Skeletal muscle tissue (tissue), 4 donors: ENCODE data around the gene NRXN3. TPM values are rescaled to one million over a fixed set of nuclear protein-coding genes. Genes with fewer than 3 reads are reported as not detected.

Experiments
- H3K27ac ChIP-seq: one replicate; pipeline ENCODE4 v1.7.0; 2013; ENCODE audit warnings: mild to moderate bottlenecking, low read depth, low read length, inconsistent platforms
- H3K27me3 ChIP-seq, 3 donors: one replicate each; pipeline ENCODE4 v1.7.0; 2013; ENCODE audit warnings: low read length in 3 of 3; ENCODE audit not compliant: control insufficient read depth in 3 of 3, insufficient read depth in 3 of 3
- H3K36me3 ChIP-seq, 3 donors: one replicate each; pipeline ENCODE4 v1.7.0; 2013; ENCODE audit warnings: low read length in 3 of 3; ENCODE audit not compliant: control insufficient read depth in 3 of 3, insufficient read depth in 3 of 3
- H3K4me1 ChIP-seq, 3 donors: one replicate each; pipeline ENCODE4 v1.7.0; 2013; ENCODE audit warnings: low read length in 3 of 3, mild to moderate bottlenecking in 3 of 3; ENCODE audit not compliant: control insufficient read depth in 3 of 3, insufficient read depth in 3 of 3
- H3K4me3 ChIP-seq, 3 donors: one replicate each; pipeline ENCODE4 v1.7.0; 2013; ENCODE audit warnings: low read length in 3 of 3
- H3K9ac ChIP-seq, 3 donors: one replicate each; pipeline ENCODE4 v1.7.0; 2013; ENCODE audit warnings: low read length in 3 of 3, mild to moderate bottlenecking in 3 of 3, moderate library complexity in 2 of 3, low read depth in 1 of 3
- H3K9me3 ChIP-seq, 3 donors: one replicate each; pipeline ENCODE4 v1.7.0; 2013; ENCODE audit warnings: low read length in 3 of 3; ENCODE audit not compliant: control insufficient read depth in 3 of 3
- total RNA-seq: library from RNA; depleted of rRNA; stranded (reverse); fragments of >200 nt; gene quantifications from one replicate; pipeline ENCODE4 v1.2.3, GENCODE V29; 2014
- donor health status: Osteomylitis.

The NRXN3 gene
- total RNA-seq, 1 donor from 2014 or later = 0.52 TPM

- Histone ChIP-seq H3K4me1 (no peaks in the 10 kb centered on the region), H3K27ac (no peak overlapping the region), H3K36me3 (no peaks in the 10 kb centered on the region), H3K4me3 (no peak overlapping the region), H3K27me3 (no peaks in the 10 kb centered on the region), H3K9ac (no peak overlapping the region), H3K9me3 (no peaks in the 10 kb centered on the region)
Measured at GRCh38 chr14:79197516-79197915, 1027.3 kb downstream of the NRXN3 start.

GRCh38 chr14:79199217-79199616, 1029.0 kb downstream of the NRXN3 start:
- no peaks in the 10 kb centered on the region for H3K4me1 ChIP-seq
- no peak overlapping the region for H3K27ac ChIP-seq
- no peak overlapping the region for H3K9ac ChIP-seq
- no peaks in the 10 kb centered on the region for H3K27me3 ChIP-seq
- H3K9me3 ChIP-seq = no peaks in the 10 kb centered on the region
- H3K4me3 ChIP-seq = no peak overlapping the region
- no peaks in the 10 kb centered on the region for H3K36me3 ChIP-seq

GRCh38 chr14:79201564-79202207, 1031.5 kb downstream of the NRXN3 start:
- Histone ChIP-seq H3K4me1 (no peaks in the 10 kb centered on the region), H3K27ac (no peak overlapping the region), H3K27me3 (no peaks in the 10 kb centered on the region), H3K9ac (no peak overlapping the region), H3K4me3 (no peak overlapping the region), H3K36me3 (no peaks in the 10 kb centered on the region), H3K9me3 (no peaks in the 10 kb centered on the region)

- Histone ChIP-seq H3K4me3 (no peak overlapping the region), H3K27me3 (no peaks in the 10 kb centered on the region), H3K27ac (no peak overlapping the region), H3K9me3 (no peaks in the 10 kb centered on the region), H3K4me1 (no peaks in the 10 kb centered on the region), H3K36me3 (no peaks in the 10 kb centered on the region), H3K9ac (no peak overlapping the region)
Measured at GRCh38 chr14:79204591-79204990, 1034.4 kb downstream of the NRXN3 start.

- no peaks in the 10 kb centered on the region for H3K27me3 ChIP-seq
- no peak overlapping the region for H3K27ac ChIP-seq
- no peaks in the 10 kb centered on the region for H3K9me3 ChIP-seq
- no peak overlapping the region for H3K9ac ChIP-seq
- H3K4me3 ChIP-seq = no peak overlapping the region
- H3K4me1 ChIP-seq = no peaks in the 10 kb centered on the region
- H3K36me3 ChIP-seq = no peaks in the 10 kb centered on the region
Measured at GRCh38 chr14:79209418-79209817, 1039.2 kb downstream of the NRXN3 start.

- peaks cover 0 to 3% (median 0%) of the 10 kb centered on the region in 3 donors for H3K9me3 ChIP-seq
- H3K27me3 ChIP-seq = peaks cover 0 to 2% (median 0%) of the 10 kb centered on the region in 3 donors
- no peaks in the 10 kb centered on the region for H3K36me3 ChIP-seq
- no peaks in the 10 kb centered on the region for H3K4me1 ChIP-seq
- H3K4me3 ChIP-seq = no peak overlapping the region
- H3K27ac ChIP-seq = no peak overlapping the region
- H3K9ac ChIP-seq = no peak overlapping the region
Measured at GRCh38 chr14:79225815-79226214, 1055.6 kb downstream of the NRXN3 start.

- Histone ChIP-seq H3K27ac (no peak overlapping the region), H3K9me3 (no peaks in the 10 kb centered on the region), H3K27me3 (peaks cover 0 to 2% (median 0%) of the 10 kb centered on the region in 3 donors), H3K4me3 (no peak overlapping the region), H3K9ac (no peak overlapping the region), H3K36me3 (no peaks in the 10 kb centered on the region), H3K4me1 (no peaks in the 10 kb centered on the region)
Measured at GRCh38 chr14:79229383-79229909, 1059.3 kb downstream of the NRXN3 start.

GRCh38 chr14:79242666-79243065, 1072.5 kb downstream of the NRXN3 start:
- Histone ChIP-seq H3K27me3 (no peaks in the 10 kb centered on the region), H3K36me3 (no peaks in the 10 kb centered on the region), H3K9ac (no peak overlapping the region), H3K4me3 (no peak overlapping the region), H3K4me1 (no peaks in the 10 kb centered on the region), H3K9me3 (no peaks in the 10 kb centered on the region), H3K27ac (no peak overlapping the region)

- H3K27me3 ChIP-seq = no peaks in the 10 kb centered on the region
- no peaks in the 10 kb centered on the region for H3K36me3 ChIP-seq
- no peaks in the 10 kb centered on the region for H3K4me1 ChIP-seq
- no peaks in the 10 kb centered on the region for H3K9me3 ChIP-seq
- no peak overlapping the region for H3K4me3 ChIP-seq
- no peak overlapping the region for H3K9ac ChIP-seq
- H3K27ac ChIP-seq = no peak overlapping the region
Measured at GRCh38 chr14:79246173-79246572, 1076.0 kb downstream of the NRXN3 start.

GRCh38 chr14:79248126-79248525, 1078.0 kb downstream of the NRXN3 start:
- H3K36me3 ChIP-seq = no peaks in the 10 kb centered on the region
- H3K9me3 ChIP-seq = no peaks in the 10 kb centered on the region
- H3K27ac ChIP-seq = no peak overlapping the region
- H3K4me1 ChIP-seq = no peaks in the 10 kb centered on the region
- H3K9ac ChIP-seq = no peak overlapping the region
- H3K27me3 ChIP-seq = no peaks in the 10 kb centered on the region
- H3K4me3 ChIP-seq = no peak overlapping the region
